GM12878 (cell line): ENCODE measurements around the gene MEOX1.

Experiments
- BHLHE40 ChIP-seq, 2 experiments: fragments of 450-650 bp in 1 of 2; IDR thresholded peaks; 2 replicates each; pipeline ENCODE4 v1.6.1; 2011 to 2017; ENCODE audit warnings: low read depth in 2 of 2, borderline replicate concordance in 1 of 2, improper control_type of control experiment in 1 of 2, low read length in 1 of 2, mild to moderate bottlenecking in 1 of 2
- CTCF ChIP-seq, 3 experiments: IDR thresholded peaks in 2 of 3; conservative IDR thresholded peaks in 1 of 3; 2 replicates each; pipeline ENCODE4 v1.5.1; 2011; ENCODE audit warnings: low read depth in 3 of 3, low read length in 3 of 3, mild to moderate bottlenecking in 3 of 3, control low read depth in 2 of 3, moderate library complexity in 2 of 3, inconsistent platforms in 1 of 3, mixed read lengths in 1 of 3; ENCODE audit not compliant: control insufficient read depth in 2 of 3, insufficient read depth in 1 of 3; ENCODE audit errors: extremely low read depth in 1 of 3
- ELK1 ChIP-seq: IDR thresholded peaks from 2 replicates; pipeline ENCODE4 v1.6.1; 2012; ENCODE audit warnings: low read depth, low read length, improper control_type of control experiment
- EP300 ChIP-seq, 2 experiments: fragments of 150-350 bp in 1 of 2; IDR thresholded peaks; 2 replicates each; pipeline ENCODE4 v1.6.1; 2011 to 2012; ENCODE audit warnings: low read depth in 2 of 2, low read length in 2 of 2, borderline replicate concordance in 1 of 2, improper control_type of control experiment in 1 of 2, inconsistent platforms in 1 of 2; ENCODE audit not compliant: control insufficient read depth in 1 of 2

- TF ChIP-seq CTCF (IDR thresholded peaks at IDR 0.05 in 2 of 3, conservative IDR thresholded peaks at IDR 0.05 in 1 of 3; ENCODE audit: control insufficient read depth in 2 of 3, extremely low read depth in 1 of 3, insufficient read depth in 1 of 3, low read depth in 3 of 3, low read length in 3 of 3): no peak
- no peak for TF ChIP-seq EP300 (IDR thresholded peaks at IDR 0.05; ENCODE audit: borderline replicate concordance in 1 of 2, control insufficient read depth in 1 of 2, low read depth in 2 of 2, low read length in 2 of 2)
- no peak for TF ChIP-seq BHLHE40 (IDR thresholded peaks at IDR 0.05; ENCODE audit: borderline replicate concordance in 1 of 2, low read depth in 2 of 2, low read length in 1 of 2)
- TF ChIP-seq ELK1: no peak
Observed at GRCh38 chr17:43696891-43697290, 35.2 kb upstream of the MEOX1 start.
